Thoracic aorta (tissue), 2 donors: ENCODE data around the gene MDC1. TPM values are rescaled to one million over a fixed set of nuclear protein-coding genes. Genes with fewer than 3 reads are reported as not detected.

ENCODE experiments used
- ATAC-seq: fragments of 150-250 bp; one replicate; pipeline ENCODE4 v1.8.0; 2017; ENCODE audit warnings: low read depth; ENCODE audit not compliant: insufficient number of reproducible peaks, low FRiP score
- DNase-seq: peaks from one replicate; pipeline ENCODE4 v3.0.0-alpha.2; 2020; ENCODE audit warnings: low spot score
- H3K27ac ChIP-seq, 2 donors: fragments of 200-600 bp; sonication (generic); 1 replicate in 1 of 2; 2 replicates in 1 of 2; pipeline ENCODE4 v1.5.1; 2016; ENCODE audit warnings: mild to moderate bottlenecking in 2 of 2, moderate library complexity in 2 of 2
- H3K27me3 ChIP-seq: fragments of 200-600 bp; sonication (generic); replicated peaks from 2 replicates; pipeline ENCODE4 v1.6.0; 2016; ENCODE audit warnings: mild to moderate bottlenecking; ENCODE audit not compliant: insufficient read depth
- H3K36me3 ChIP-seq: fragments of 200-600 bp; sonication (generic); one replicate; pipeline ENCODE4 v1.5.1; 2016
- H3K4me1 ChIP-seq, 2 donors: fragments of 200-600 bp; sonication (generic); 1 replicate in 1 of 2; 2 replicates in 1 of 2; pipeline versions ENCODE4 v1.5.1 to v1.6.0; 2016; ENCODE audit warnings: low read depth in 2 of 2, mild to moderate bottlenecking in 1 of 2; ENCODE audit not compliant: control insufficient read depth in 1 of 2
- H3K4me3 ChIP-seq: fragments of 200-600 bp; sonication (generic); 2 replicates; pipeline ENCODE4 v1.5.1; 2016; ENCODE audit warnings: mild to moderate bottlenecking
- H3K9me3 ChIP-seq: fragments of 200-600 bp; sonication (generic); 2 replicates; pipeline ENCODE4 v1.5.1; 2016
- total RNA-seq, 2 donors: library from RNA; depleted of rRNA; stranded (reverse); fragments of >200 nt; gene quantifications; one replicate each; pipeline versions ENCODE4 v1.1.0 to v1.2.3, GENCODE V29; 2016
- TF ChIP-seq, protein P1 (sequence below): fragments of 200-600 bp; sonication (generic); IDR thresholded peaks from one replicate; pipeline ENCODE4 v1.5.1; 2019; ENCODE audit warnings: antibody characterized with exemption

Gene MDC1
- total RNA-seq, 2 donors from 2014 or later: 16.6 to 22.6 TPM

DNA sequence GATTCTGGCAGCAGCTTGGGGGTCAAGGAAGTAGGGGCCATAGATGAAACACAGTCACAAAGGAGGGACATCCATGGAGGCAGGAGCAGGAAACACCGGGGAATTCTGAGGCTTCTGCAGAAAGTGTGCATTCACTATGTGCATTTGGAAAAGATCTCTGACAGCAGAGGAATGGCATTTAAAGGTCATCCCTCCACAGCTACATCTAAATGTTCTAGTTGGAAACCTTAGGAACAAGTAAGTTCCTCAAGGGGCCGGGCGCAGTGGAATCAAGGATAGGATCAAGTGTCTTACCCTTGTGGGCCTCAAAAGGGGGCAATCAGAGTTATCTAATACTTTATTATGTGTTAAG lies 61.4 kb downstream of the MDC1 start:
- no peak for ATAC-seq
- Histone ChIP-seq H3K27ac (no peak overlapping the region), H3K36me3 (peaks cover 77% of the 10 kb centered on the region), H3K27me3 (no peaks in the 10 kb centered on the region), H3K4me3 (no peak overlapping the region), H3K9me3 (no peaks in the 10 kb centered on the region), H3K4me1 (no peaks in the 10 kb centered on the region)
- TF ChIP-seq, protein P1, sequence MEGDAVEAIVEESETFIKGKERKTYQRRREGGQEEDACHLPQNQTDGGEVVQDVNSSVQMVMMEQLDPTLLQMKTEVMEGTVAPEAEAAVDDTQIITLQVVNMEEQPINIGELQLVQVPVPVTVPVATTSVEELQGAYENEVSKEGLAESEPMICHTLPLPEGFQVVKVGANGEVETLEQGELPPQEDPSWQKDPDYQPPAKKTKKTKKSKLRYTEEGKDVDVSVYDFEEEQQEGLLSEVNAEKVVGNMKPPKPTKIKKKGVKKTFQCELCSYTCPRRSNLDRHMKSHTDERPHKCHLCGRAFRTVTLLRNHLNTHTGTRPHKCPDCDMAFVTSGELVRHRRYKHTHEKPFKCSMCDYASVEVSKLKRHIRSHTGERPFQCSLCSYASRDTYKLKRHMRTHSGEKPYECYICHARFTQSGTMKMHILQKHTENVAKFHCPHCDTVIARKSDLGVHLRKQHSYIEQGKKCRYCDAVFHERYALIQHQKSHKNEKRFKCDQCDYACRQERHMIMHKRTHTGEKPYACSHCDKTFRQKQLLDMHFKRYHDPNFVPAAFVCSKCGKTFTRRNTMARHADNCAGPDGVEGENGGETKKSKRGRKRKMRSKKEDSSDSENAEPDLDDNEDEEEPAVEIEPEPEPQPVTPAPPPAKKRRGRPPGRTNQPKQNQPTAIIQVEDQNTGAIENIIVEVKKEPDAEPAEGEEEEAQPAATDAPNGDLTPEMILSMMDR: no peak
- no peak for DNase-seq

GRCh38 chr6:30654798-30655742 lies 62.0 kb downstream of the MDC1 start:
- H3K27ac ChIP-seq: no peak overlapping the region
- ATAC-seq (no peak), DNase-seq (no peak)
- no peak overlapping the region for H3K4me3 ChIP-seq
- H3K36me3 ChIP-seq: peaks cover 73% of the 10 kb centered on the region
- no peaks in the 10 kb centered on the region for H3K27me3 ChIP-seq
- TF ChIP-seq, protein P1: no peak
- H3K9me3 ChIP-seq: no peaks in the 10 kb centered on the region
- H3K4me1 ChIP-seq: no peaks in the 10 kb centered on the region

- peaks cover 4 to 11% of the 10 kb centered on the region in 2 donors for H3K4me1 ChIP-seq
- TF ChIP-seq, protein P1: no peak
- no peaks in the 10 kb centered on the region for H3K9me3 ChIP-seq
- ATAC-seq (no peak), DNase-seq (no peak)
- H3K27me3 ChIP-seq: no peaks in the 10 kb centered on the region
- H3K27ac ChIP-seq: no peak overlapping the region
- no peak overlapping the region for H3K4me3 ChIP-seq
- H3K36me3 ChIP-seq: peaks cover 48% of the 10 kb centered on the region
These were observed 65.9 kb downstream of the MDC1 start for GRCh38 chr6:30651143-30651542.

Other genes starting within 250 kb of the MDC1 start
- gene HLA-E, start 227.8 kb downstream of the MDC1 start, total RNA-seq: 100 to 1,000 TPM; 507 to 602 TPM
- gene GNL1, start 160.8 kb downstream of the MDC1 start, total RNA-seq: 10 to 100 TPM; 32.9 to 39.0 TPM
- 10 to 100 TPM in 1 of 2 donors, 1 to 10 TPM in 1; 4.2 to 10.4 TPM for gene PRR3, start 160.0 kb downstream of the MDC1 start, total RNA-seq
- gene ABCF1, start 145.8 kb downstream of the MDC1 start, total RNA-seq: 10 to 100 TPM; 24.2 to 52.1 TPM
- 10 to 100 TPM; 28.7 to 43.1 TPM for gene PPP1R10, start 100.0 kb downstream of the MDC1 start, total RNA-seq
- gene MRPS18B, start 99.4 kb downstream of the MDC1 start, total RNA-seq: 10 to 100 TPM; 23.6 to 27.3 TPM
- 10 to 100 TPM in 1 of 2 donors, 1 to 10 TPM in 1; 4.1 to 12.2 TPM for gene ATAT1, start 90.4 kb downstream of the MDC1 start, total RNA-seq
- 10 to 100 TPM; 17.1 to 30.3 TPM for gene C6orf136, start 70.1 kb downstream of the MDC1 start, total RNA-seq
- gene DHX16, start 44.3 kb downstream of the MDC1 start, total RNA-seq: 10 to 100 TPM; 27.4 to 55.2 TPM
- gene PPP1R18, start 30.6 kb downstream of the MDC1 start, total RNA-seq: 10 to 100 TPM; 65.7 to 88.2 TPM
- gene NRM, start 26.3 kb downstream of the MDC1 start, total RNA-seq: 10 to 100 TPM in 1 of 2 donors, 1 to 10 TPM in 1; 2.3 to 17.1 TPM
- gene TUBB, start 3.1 kb upstream of the MDC1 start, total RNA-seq: 100 to 1,000 TPM; 172 to 243 TPM
- gene FLOT1, start 25.4 kb upstream of the MDC1 start, total RNA-seq: 100 to 1,000 TPM; 135 to 177 TPM
- 10 to 100 TPM; 43.5 to 43.8 TPM for gene IER3, start 27.3 kb upstream of the MDC1 start, total RNA-seq
- 10 to 100 TPM; 22.1 to 23.8 TPM for gene DDR1, start 167.2 kb upstream of the MDC1 start, total RNA-seq
- 10 to 100 TPM; 14.9 to 42.2 TPM for gene GTF2H4, start 190.9 kb upstream of the MDC1 start, total RNA-seq
- gene VARS2, start 197.0 kb upstream of the MDC1 start, total RNA-seq: 10 to 100 TPM; 20.2 to 26.0 TPM
- not detected for gene SFTA2, start 214.9 kb upstream of the MDC1 start, total RNA-seq
- gene MUCL3, start 223.7 kb upstream of the MDC1 start, total RNA-seq: 10 to 100 TPM in 1 of 2 donors, not detected in 1; 13.8 TPM